Kidney (tissue), 14 donors: ENCODE results near the gene RNF186. TPM values are rescaled to one million over a fixed set of nuclear protein-coding genes. Genes with fewer than 3 reads are reported as not detected.

Experiments
- DNase-seq, 5 donors: peaks; one replicate each; pipeline ENCODE4 v3.0.0-alpha.2; 2013 to 2020
- FAIRE-seq: peaks from 2 replicates; lab custom pipeline; 2012; peaks lifted over from hg19 to GRCh38; lab: Jason Lieb, UNC
- H3K27ac ChIP-seq, 2 donors: one replicate each; pipeline ENCODE4 v1.7.0; 2013; ENCODE audit warnings: low read depth in 2 of 2, low read length in 2 of 2, inconsistent platforms in 1 of 2
- H3K27me3 ChIP-seq: one replicate; pipeline ENCODE4 v1.7.1; 2013; ENCODE audit warnings: low read length, inconsistent platforms; ENCODE audit not compliant: control insufficient read depth, insufficient read depth
- H3K36me3 ChIP-seq, 3 donors: one replicate each; pipeline versions ENCODE4 v1.7.0 to v1.7.1; 2013; ENCODE audit warnings: low read length in 3 of 3, control low read depth in 1 of 3, inconsistent platforms in 1 of 3; ENCODE audit not compliant: insufficient read depth in 3 of 3, control insufficient read depth in 2 of 3
- H3K4me1 ChIP-seq, 3 donors: one replicate each; pipeline versions ENCODE4 v1.7.0 to v1.7.1; 2013; ENCODE audit warnings: low read length in 3 of 3, inconsistent platforms in 1 of 3, low read depth in 1 of 3; ENCODE audit not compliant: control insufficient read depth in 2 of 3, insufficient read depth in 2 of 3
- H3K4me3 ChIP-seq, 3 donors: one replicate each; pipeline versions ENCODE4 v1.7.0 to v1.8.1; 2013; ENCODE audit warnings: low read length in 3 of 3, control low read depth in 1 of 3, inconsistent platforms in 1 of 3
- H3K9ac ChIP-seq, 3 donors: one replicate each; pipeline versions ENCODE4 v1.7.0 to v1.7.1; 2013; ENCODE audit warnings: low read length in 3 of 3, control low read depth in 1 of 3, inconsistent platforms in 1 of 3
- H3K9me3 ChIP-seq, 3 donors: one replicate each; pipeline versions ENCODE4 v1.7.0 to v1.7.1; 2013; ENCODE audit warnings: low read length in 3 of 3, control low read depth in 1 of 3, inconsistent platforms in 1 of 3; ENCODE audit not compliant: control insufficient read depth in 2 of 3, insufficient read depth in 1 of 3
- intact Hi-C: fragments of 100-400 bp; cut with DNase I; formaldehyde crosslinking; loops from one replicate; pipeline ENCODE4 v1.11.1; 2022
- polyA plus RNA-seq: library from polyadenylated mRNA; stranded (reverse); fragments of 350-450 nt; fragmentation: Illumina TruSeq; extraction: RNeasy Lipid Tissue Mini Kit (QIAGEN cat#74804); gene quantifications from one replicate; pipeline ENCODE4 v1.2.3, GENCODE V29; 2014; ENCODE audit warnings: low read depth, low replicate concordance; ENCODE audit not compliant: insufficient read depth
- total RNA-seq: library from RNA; stranded (reverse); fragmentation: NEBNext Ultra II Directional; extraction: Animal tissue kit (Norgen Biotek cat#: 25700); gene quantifications from one replicate; pipeline ENCODE4 v1.2.1, GENCODE V29; 2021
- TF ChIP-seq, protein P1 (sequence below): IDR thresholded peaks from 3 replicates; pipeline ENCODE4 v1.5.1; 2012; ENCODE audit warnings: mild to moderate bottlenecking, moderate library complexity, borderline replicate concordance; ENCODE audit not compliant: insufficient read depth; ENCODE audit errors: extremely low read depth
- donor health status: control.
- donor health status: control.
- donor health status: control.
- donor health status: control.
- donor health status: control.
- donor health status: DM: yes; HTN: yes; CAD: no.
- donor health status: Normal renal cell carcinoma (clear cell type).

Gene RNF186
- total and polyA plus RNA-seq, 2 donors from 2014 or later = 2.7 to 111 TPM

DNA sequence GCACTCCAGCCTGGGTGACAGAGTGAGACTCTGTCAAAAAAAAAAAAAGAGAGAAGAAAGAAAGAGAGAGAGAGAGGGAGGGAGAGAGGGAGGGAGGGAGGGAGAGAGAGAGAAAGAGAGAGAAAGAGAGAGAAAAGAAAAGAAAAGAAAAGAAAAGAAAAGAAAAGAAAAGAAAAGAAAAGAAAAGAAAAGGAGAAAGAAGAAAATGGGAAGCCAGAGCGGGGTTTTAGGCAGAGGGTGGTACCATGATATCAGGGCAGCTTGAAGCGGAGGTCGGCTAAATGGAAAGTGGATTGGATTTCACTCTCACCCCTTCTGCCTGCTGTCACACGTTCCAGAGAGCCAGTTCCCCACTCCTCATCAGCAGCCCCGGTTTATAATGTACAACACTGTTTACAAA, 17.3 kb downstream of the RNF186 start:
- peak overlapping the region in 1 of 2 donors; percentile 48 for H3K27ac ChIP-seq
- DNase-seq = no peak
- TF ChIP-seq, protein P1, sequence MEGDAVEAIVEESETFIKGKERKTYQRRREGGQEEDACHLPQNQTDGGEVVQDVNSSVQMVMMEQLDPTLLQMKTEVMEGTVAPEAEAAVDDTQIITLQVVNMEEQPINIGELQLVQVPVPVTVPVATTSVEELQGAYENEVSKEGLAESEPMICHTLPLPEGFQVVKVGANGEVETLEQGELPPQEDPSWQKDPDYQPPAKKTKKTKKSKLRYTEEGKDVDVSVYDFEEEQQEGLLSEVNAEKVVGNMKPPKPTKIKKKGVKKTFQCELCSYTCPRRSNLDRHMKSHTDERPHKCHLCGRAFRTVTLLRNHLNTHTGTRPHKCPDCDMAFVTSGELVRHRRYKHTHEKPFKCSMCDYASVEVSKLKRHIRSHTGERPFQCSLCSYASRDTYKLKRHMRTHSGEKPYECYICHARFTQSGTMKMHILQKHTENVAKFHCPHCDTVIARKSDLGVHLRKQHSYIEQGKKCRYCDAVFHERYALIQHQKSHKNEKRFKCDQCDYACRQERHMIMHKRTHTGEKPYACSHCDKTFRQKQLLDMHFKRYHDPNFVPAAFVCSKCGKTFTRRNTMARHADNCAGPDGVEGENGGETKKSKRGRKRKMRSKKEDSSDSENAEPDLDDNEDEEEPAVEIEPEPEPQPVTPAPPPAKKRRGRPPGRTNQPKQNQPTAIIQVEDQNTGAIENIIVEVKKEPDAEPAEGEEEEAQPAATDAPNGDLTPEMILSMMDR = no peak
- no peak overlapping the region for H3K9ac ChIP-seq
- no peaks in the 10 kb centered on the region for H3K9me3 ChIP-seq
- H3K36me3 ChIP-seq = peaks cover 0 to 4% (median 0%) of the 10 kb centered on the region in 3 donors
- intact Hi-C loops = no loop called here
- no peaks in the 10 kb centered on the region for H3K27me3 ChIP-seq
- no peak for FAIRE-seq
- no peak overlapping the region for H3K4me3 ChIP-seq
- H3K4me1 ChIP-seq = peaks cover 0 to 8% (median 0%) of the 10 kb centered on the region in 3 donors

DNA sequence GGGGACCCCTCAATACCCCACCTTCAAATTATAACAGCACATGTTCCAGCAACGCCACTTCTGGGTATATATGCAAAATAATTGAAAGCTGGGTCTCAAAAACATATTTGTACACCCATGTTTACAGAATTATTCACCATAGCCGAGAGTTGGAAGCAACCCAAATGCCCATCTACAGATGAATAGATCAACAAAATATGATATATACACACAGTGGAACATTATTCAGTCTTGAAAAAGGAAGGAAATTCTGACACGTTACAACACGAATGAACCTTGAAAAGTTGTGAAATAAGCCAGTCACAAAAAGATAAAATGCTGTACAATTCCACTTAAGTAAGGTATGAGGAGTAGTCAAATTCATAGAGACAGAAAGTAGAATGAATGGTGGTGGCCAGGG, 20.5 kb downstream of the RNF186 start:
- H3K4me3 ChIP-seq = no peak overlapping the region
- no peak overlapping the region for H3K9ac ChIP-seq
- H3K27ac ChIP-seq = no peak overlapping the region
- intact Hi-C loops = no loop called here
- TF ChIP-seq, protein P1 = no peak
- H3K9me3 ChIP-seq = no peaks in the 10 kb centered on the region
- DNase-seq (no peak), FAIRE-seq (no peak)
- peaks cover 0 to 8% (median 0%) of the 10 kb centered on the region in 3 donors for H3K4me1 ChIP-seq
- H3K36me3 ChIP-seq = peaks cover 0 to 10% (median 0%) of the 10 kb centered on the region in 3 donors
- no peaks in the 10 kb centered on the region for H3K27me3 ChIP-seq

DNA sequence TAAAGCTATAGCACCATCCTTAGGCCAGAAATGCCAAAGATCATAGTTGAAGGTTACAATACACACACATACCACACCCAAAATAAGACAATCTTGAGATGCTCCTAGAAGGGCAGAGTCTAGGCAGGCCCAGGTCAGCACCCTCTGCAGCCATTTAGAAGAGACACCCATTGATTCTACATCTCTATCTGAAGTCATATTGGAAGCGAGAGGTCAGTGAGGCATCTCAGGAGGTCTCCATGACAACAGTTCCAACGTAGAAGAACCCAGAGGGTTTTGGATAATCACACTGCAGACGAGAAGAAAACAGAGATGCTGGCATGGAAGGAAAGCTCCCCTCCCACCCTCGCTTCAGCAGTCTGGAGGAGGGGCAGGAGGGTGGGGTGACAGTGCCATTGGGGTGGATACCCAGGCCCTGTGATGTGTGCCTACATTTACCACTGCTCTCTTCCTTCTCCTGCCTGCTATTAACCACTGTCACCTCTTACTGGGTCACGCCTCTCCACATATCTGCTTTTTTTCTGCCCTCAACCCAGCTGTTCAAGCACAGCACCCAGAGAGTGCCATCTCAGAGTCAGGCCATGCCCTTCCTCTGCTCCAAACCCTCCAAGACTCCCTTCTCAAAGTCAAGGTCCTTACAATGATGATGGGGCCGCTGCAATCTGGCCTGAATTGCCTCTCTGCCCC, 21.6 kb downstream of the RNF186 start:
- intact Hi-C loops = no loop called here
- no peak for FAIRE-seq
- peaks cover 0 to 10% (median 0%) of the 10 kb centered on the region in 3 donors for H3K36me3 ChIP-seq
- H3K9ac ChIP-seq = no peak overlapping the region
- H3K27me3 ChIP-seq = no peaks in the 10 kb centered on the region
- no peak for DNase-seq
- H3K4me3 ChIP-seq = no peak overlapping the region
- H3K4me1 ChIP-seq = peaks cover 0 to 2% (median 0%) of the 10 kb centered on the region in 3 donors
- TF ChIP-seq, protein P1 = no peak
- H3K9me3 ChIP-seq = no peaks in the 10 kb centered on the region
- no peak overlapping the region for H3K27ac ChIP-seq
